CD4-positive, alpha-beta T cell (primary cell): Measurements from ENCODE around the gene ESAM. TPM values are rescaled to one million over a fixed set of nuclear protein-coding genes. Genes with fewer than 3 reads are reported as not detected.

Source experiments
- ATAC-seq: fragments of 200-7000 bp; cut with Tn5 transposase; one replicate; pipeline ENCODE4 v1.10.0; 2022; ENCODE audit warnings: mild to moderate bottlenecking; ENCODE audit not compliant: poor library complexity
- CTCF ChIA-PET: fragments of 350-600 bp; sonication (Branson Sonifier 250); formaldehyde crosslinking; loops from one replicate; lab custom pipeline; 2021; ENCODE audit warnings: antibody characterized with exemption, inconsistent platforms; lab: Charles Lee
- POLR2A ChIA-PET: fragments of 350-600 bp; sonication (Branson Sonifier 250); formaldehyde crosslinking; loops from one replicate; lab custom pipeline; 2021; ENCODE audit warnings: antibody characterized with exemption, inconsistent platforms; lab: Charles Lee
- DNase-seq, 14 experiments: peaks; one replicate each; pipeline ENCODE4 v3.0.0-alpha.2; 2013 to 2020; ENCODE audit warnings: mixed read lengths in 2 of 14
- H3K27ac ChIP-seq, 2 donors: one replicate each; pipeline versions ENCODE4 v1.5.1 to v1.7.0; 2013; ENCODE audit warnings: low read length in 2 of 2, low read depth in 1 of 2, mild to moderate bottlenecking in 1 of 2
- H3K27me3 ChIP-seq, 2 experiments: 1 replicate in 1 of 2; 2 replicates in 1 of 2; pipeline versions ENCODE4 v1.6.1 to v1.7.0; 2013; ENCODE audit warnings: low read length in 2 of 2, control low read depth in 1 of 2, mild to moderate bottlenecking in 1 of 2, moderate library complexity in 1 of 2; ENCODE audit not compliant: insufficient read depth in 2 of 2, control insufficient read depth in 1 of 2
- H3K36me3 ChIP-seq: one replicate; pipeline ENCODE4 v1.6.1; 2013; ENCODE audit warnings: low read length, control low read depth; ENCODE audit not compliant: insufficient read depth
- H3K4me1 ChIP-seq: one replicate; pipeline ENCODE4 v1.6.1; 2013; ENCODE audit warnings: low read length, control low read depth; ENCODE audit not compliant: insufficient read depth
- H3K4me3 ChIP-seq: one replicate; pipeline ENCODE4 v1.5.1; 2013; ENCODE audit warnings: mild to moderate bottlenecking, low read length, moderate library complexity
- H3K9me3 ChIP-seq, 2 experiments: 1 replicate in 1 of 2; 2 replicates in 1 of 2; pipeline versions ENCODE4 v1.6.1 to v1.7.0; 2013; ENCODE audit warnings: low read length in 2 of 2, mild to moderate bottlenecking in 2 of 2, control low read depth in 1 of 2, moderate library complexity in 1 of 2; ENCODE audit not compliant: control insufficient read depth in 1 of 2, insufficient read depth in 1 of 2
- H3K27ac Mint-ChIP-seq: one replicate; pipeline ENCODE4 v1.8.0; 2020; ENCODE audit warnings: mixed read lengths
- H3K27me3 Mint-ChIP-seq: one replicate; pipeline ENCODE4 v1.8.0; 2021; ENCODE audit warnings: mixed read lengths
- H3K36me3 Mint-ChIP-seq: one replicate; pipeline ENCODE4 v1.8.0; 2021; ENCODE audit warnings: low read depth, mixed read lengths
- H3K4me1 Mint-ChIP-seq: one replicate; pipeline ENCODE4 v1.8.0; 2021; ENCODE audit warnings: low read depth, mixed read lengths
- H3K4me3 Mint-ChIP-seq: one replicate; pipeline ENCODE4 v1.8.0; 2020; ENCODE audit warnings: mild to moderate bottlenecking, mixed read lengths
- H3K9me3 Mint-ChIP-seq: one replicate; pipeline ENCODE4 v1.8.0; 2020; ENCODE audit warnings: mixed read lengths
- intact Hi-C, 2 experiments: fragments of 100-400 bp; cut with DNase I in 1 of 2; cut with micrococcal nuclease in 1 of 2; formaldehyde crosslinking; loops; one replicate each; pipeline versions ENCODE4 v1.15.1 to v1.9.0; 2023 to 2025; cut with DNase I, micrococcal nuclease
- total RNA-seq, 174 experiments: library from RNA in 2 of 174; stranded (reverse) in 2 of 174; gene quantifications; one replicate each; pipeline ENCODE4 v1.2.3 and lab custom pipeline; 2021 to 2026
- TF ChIP-seq, protein P1 (sequence below): fragments of 200-600 bp; IDR thresholded peaks from one replicate; pipeline ENCODE4 v1.8.0; 2022; ENCODE audit warnings: antibody characterized with exemption, mild to moderate bottlenecking

The ESAM gene
- total RNA-seq, 2 experiments from 2014 or later = 0.38 to 0.64 TPM

GRCh38 chr11:124752471-124753102, 9.5 kb downstream of the ESAM start:
- intact Hi-C loops = no loop called here
- Mint-ChIP-seq H3K27me3 (peaks cover 31% of the 10 kb centered on the region), H3K27ac (no peak overlapping the region), H3K9me3 (no peaks in the 10 kb centered on the region), H3K4me1 (peaks cover 4% of the 10 kb centered on the region), H3K36me3 (no peaks in the 10 kb centered on the region), H3K4me3 (no peak overlapping the region)
- peaks cover 15 to 18% of the 10 kb centered on the region in 2 experiments for H3K27me3 ChIP-seq
- CTCF ChIA-PET = interaction anchor here (1.0 to 1.7 kb wide), 2 partner anchors 10 to 11 kb away, joined by 4 read pairs; no protein-coding TSS in a partner anchor
- peaks cover 22% of the 10 kb centered on the region for H3K4me1 ChIP-seq
- TF ChIP-seq, protein P1, sequence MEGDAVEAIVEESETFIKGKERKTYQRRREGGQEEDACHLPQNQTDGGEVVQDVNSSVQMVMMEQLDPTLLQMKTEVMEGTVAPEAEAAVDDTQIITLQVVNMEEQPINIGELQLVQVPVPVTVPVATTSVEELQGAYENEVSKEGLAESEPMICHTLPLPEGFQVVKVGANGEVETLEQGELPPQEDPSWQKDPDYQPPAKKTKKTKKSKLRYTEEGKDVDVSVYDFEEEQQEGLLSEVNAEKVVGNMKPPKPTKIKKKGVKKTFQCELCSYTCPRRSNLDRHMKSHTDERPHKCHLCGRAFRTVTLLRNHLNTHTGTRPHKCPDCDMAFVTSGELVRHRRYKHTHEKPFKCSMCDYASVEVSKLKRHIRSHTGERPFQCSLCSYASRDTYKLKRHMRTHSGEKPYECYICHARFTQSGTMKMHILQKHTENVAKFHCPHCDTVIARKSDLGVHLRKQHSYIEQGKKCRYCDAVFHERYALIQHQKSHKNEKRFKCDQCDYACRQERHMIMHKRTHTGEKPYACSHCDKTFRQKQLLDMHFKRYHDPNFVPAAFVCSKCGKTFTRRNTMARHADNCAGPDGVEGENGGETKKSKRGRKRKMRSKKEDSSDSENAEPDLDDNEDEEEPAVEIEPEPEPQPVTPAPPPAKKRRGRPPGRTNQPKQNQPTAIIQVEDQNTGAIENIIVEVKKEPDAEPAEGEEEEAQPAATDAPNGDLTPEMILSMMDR = no peak
- ATAC-seq = no peak
- H3K27ac ChIP-seq = no peak overlapping the region
- POLR2A ChIA-PET = interaction anchor here (1.3 kb wide), 1 partner anchor 48 kb away, joined by 4 read pairs; the partner anchor contains the start of gene MSANTD2
- H3K36me3 ChIP-seq = no peaks in the 10 kb centered on the region
- peak overlapping the region; percentile 34 for H3K4me3 ChIP-seq
- DNase-seq = no peak
- no peaks in the 10 kb centered on the region for H3K9me3 ChIP-seq

DNA sequence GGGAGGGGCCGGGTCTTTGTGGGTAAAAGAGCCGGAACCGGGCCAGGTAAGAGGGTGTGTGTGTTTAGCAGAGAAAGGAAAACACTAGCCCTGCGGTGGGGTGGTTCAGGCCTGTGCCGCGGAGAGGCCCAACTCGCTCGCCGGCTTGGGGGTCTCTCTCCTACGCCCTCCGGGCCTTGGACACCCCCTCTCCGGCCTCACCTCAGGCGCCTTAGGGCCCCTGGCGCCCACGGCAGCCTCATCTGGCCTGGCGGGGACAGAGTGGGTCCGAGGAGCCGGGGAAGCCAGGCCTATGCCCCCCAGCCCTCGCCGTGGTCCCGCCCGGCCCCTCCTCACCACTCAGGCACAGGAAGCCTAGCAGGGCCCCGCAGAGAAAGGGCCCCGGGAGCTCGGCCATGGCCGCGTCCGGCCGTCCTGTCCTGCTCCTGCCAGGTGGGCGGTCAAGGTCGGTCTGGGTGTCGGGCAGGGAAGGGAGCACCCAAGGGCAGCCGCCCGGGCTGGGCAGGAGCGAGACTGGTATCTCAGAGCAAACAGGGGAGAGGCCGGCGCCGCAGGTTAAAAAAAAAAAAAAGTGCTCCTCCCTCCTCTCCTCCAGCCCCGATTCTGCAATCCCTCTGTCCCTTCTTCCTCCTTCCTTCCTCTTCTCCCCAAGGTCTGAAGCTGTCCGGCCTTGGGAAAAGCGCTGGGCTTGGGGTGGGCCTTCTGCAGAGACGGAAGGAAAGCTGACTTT, 10.2 kb downstream of the ESAM start, which contains the start of gene VSIG2:
VSIG2 (minus strand) TSS at position 515 of the 730 bp plus-strand sequence; CDS start at position 397, 118 bp downstream.
- no peak within 1 kb of the TSS for H3K4me3 Mint-ChIP-seq

GRCh38 chr11:124751391-124751740, 10.7 kb downstream of the ESAM start:
- no peaks in the 10 kb centered on the region for H3K9me3 Mint-ChIP-seq
- H3K36me3 ChIP-seq = no peaks in the 10 kb centered on the region
- H3K27ac Mint-ChIP-seq = no peak overlapping the region
- intact Hi-C loops = no loop called here
- peaks cover 4% of the 10 kb centered on the region for H3K4me1 Mint-ChIP-seq
- peaks cover 4 to 6% of the 10 kb centered on the region in 2 experiments for H3K27me3 ChIP-seq
- H3K27ac ChIP-seq = no peak overlapping the region
- no peak overlapping the region for H3K4me3 Mint-ChIP-seq
- TF ChIP-seq, protein P1 = no peak
- no peaks in the 10 kb centered on the region for H3K9me3 ChIP-seq
- DNase-seq (no peak), ATAC-seq (no peak)
- peaks cover 4% of the 10 kb centered on the region for H3K36me3 Mint-ChIP-seq
- ChIA-PET POLR2A (interaction anchor here (1.4 kb wide), 1 partner anchor 12 kb away, joined by 6 read pairs; the partner anchor contains the start of gene NRGN), CTCF (no interaction called here)
- H3K4me3 ChIP-seq = peak overlapping the region; percentile 34
- H3K27me3 Mint-ChIP-seq = peaks cover 19% of the 10 kb centered on the region
- H3K4me1 ChIP-seq = peaks cover 29% of the 10 kb centered on the region

More for the DNA sequence above, 10.2 kb downstream of the ESAM start, which contains the start of gene VSIG2:
- H3K9me3 Mint-ChIP-seq = no peaks in the 10 kb centered on the region
- ChIA-PET POLR2A (interaction anchor here (1.3 to 1.4 kb wide), 2 partner anchors 12 to 48 kb away, joined by 4 to 6 read pairs; partner anchors contain the start of genes MSANTD2 and NRGN), CTCF (interaction anchor here (1.0 to 1.7 kb wide), 2 partner anchors 9 to 11 kb away, joined by 4 read pairs; no protein-coding TSS in a partner anchor)
- no peaks in the 10 kb centered on the region for H3K36me3 ChIP-seq
- H3K27me3 Mint-ChIP-seq = peaks cover 24% of the 10 kb centered on the region
- TF ChIP-seq, protein P1 = no peak
- no peaks in the 10 kb centered on the region for H3K9me3 ChIP-seq
- H3K4me3 ChIP-seq = peak within 1 kb of the TSS; percentile 34
- H3K36me3 Mint-ChIP-seq = no peaks in the 10 kb centered on the region
- ATAC-seq (no peak), DNase-seq (peak in 1 of 14 experiments; percentile 27)
- peaks cover 8 to 11% of the 10 kb centered on the region in 2 experiments for H3K27me3 ChIP-seq
- no peaks in the 10 kb centered on the region for H3K4me1 Mint-ChIP-seq
- H3K27ac ChIP-seq = no peak within 1 kb of the TSS
- intact Hi-C loops = no loop called here
- peaks cover 28% of the 10 kb centered on the region for H3K4me1 ChIP-seq
- no peak within 1 kb of the TSS for H3K27ac Mint-ChIP-seq
